Measurements from ENCODE around the gene TRIM50. TPM values are rescaled to one million over a fixed set of nuclear protein-coding genes. Genes with fewer than 3 reads are reported as not detected.
A peak's percentile ranks its signal among the peaks of the same experiment; 100 is the strongest.
"Not testable (repeated sequence)": the region's sequence is repeated elsewhere in the genome, so short reads cannot be mapped to it uniquely, and the experiment has no call there.

The TRIM50 gene
- total RNA-seq, 1 experiment from 2014 or later: not detected

DNA sequence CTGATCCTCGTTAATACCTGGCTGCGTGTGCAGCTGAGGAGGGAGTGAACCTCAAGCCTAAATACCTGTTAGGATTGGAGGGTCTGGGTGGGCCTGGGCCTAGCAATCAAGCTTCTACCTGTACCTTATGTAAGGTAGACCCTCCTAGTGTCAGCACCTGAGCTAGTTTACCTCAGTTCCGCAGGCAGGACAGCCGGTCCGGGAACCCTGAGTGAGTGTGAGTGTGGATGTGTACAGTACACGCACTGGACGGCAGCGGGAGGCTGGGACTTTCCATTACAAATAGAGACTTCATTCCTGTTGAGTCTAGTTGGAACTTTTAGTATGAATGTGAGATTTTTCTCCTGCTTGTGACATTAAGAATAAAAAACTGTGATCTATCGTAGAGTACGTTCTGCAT is 25.0 kb downstream of the TRIM50 start:
- CTCF ChIA-PET; H3K4me3 ChIP-seq (ENCODE audit: low read depth in 2 of 2, low read length in 2 of 2); H3K27me3 ChIP-seq (ENCODE audit: control insufficient read depth, insufficient read depth, low read length); H3K9me3 ChIP-seq (ENCODE audit: control insufficient read depth, insufficient read depth, low read depth, low read length); H3K36me3 ChIP-seq (ENCODE audit: control insufficient read depth, insufficient read depth, low read length); DNase-seq (ENCODE audit: low read depth, low spot score); POLR2A ChIA-PET; in situ Hi-C loops (cut with HindIII; ENCODE audit: low pct_unique_long_range_greater_than_20kb, low sequenced_read_pairs); H3K4me1 ChIP-seq (ENCODE audit: control insufficient read depth, insufficient read depth, low read length); BruUV-seq (replicated peaks); ATAC-seq; H3K27ac ChIP-seq (ENCODE audit: low read length); intact Hi-C loops (cut with micrococcal nuclease; ENCODE audit: unreplicated experiment): not testable (repeated sequence)

DNA sequence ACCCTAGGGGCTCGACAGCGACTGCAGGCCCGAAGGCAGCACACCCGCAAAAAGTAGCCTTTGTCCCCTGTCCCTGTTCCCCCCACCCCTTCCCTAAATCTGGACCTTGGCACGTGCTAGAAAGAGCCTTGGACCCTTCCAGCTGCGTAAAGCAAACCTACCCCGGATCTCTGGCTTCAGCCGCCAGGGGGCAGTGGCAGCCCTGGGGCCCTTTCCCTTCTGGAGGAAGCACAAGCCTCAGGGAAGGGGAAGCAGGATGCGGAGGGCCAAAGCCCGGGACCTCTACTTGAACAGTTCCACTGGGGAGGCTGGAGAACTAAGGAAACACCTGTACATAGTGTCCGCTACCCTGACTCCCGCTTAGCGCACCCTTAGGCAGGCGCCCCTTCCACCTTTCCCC is 26.8 kb downstream of the TRIM50 start:
- H3K27ac ChIP-seq (ENCODE audit: low read length); BruUV-seq (replicated peaks); H3K9me3 ChIP-seq (ENCODE audit: control insufficient read depth, insufficient read depth, low read depth, low read length); CTCF ChIA-PET; DNase-seq (ENCODE audit: low read depth, low spot score); H3K27me3 ChIP-seq (ENCODE audit: control insufficient read depth, insufficient read depth, low read length); in situ Hi-C loops (cut with HindIII; ENCODE audit: low pct_unique_long_range_greater_than_20kb, low sequenced_read_pairs); H3K4me1 ChIP-seq (ENCODE audit: control insufficient read depth, insufficient read depth, low read length); H3K4me3 ChIP-seq (ENCODE audit: low read depth in 2 of 2, low read length in 2 of 2); POLR2A ChIA-PET; H3K36me3 ChIP-seq (ENCODE audit: control insufficient read depth, insufficient read depth, low read length); intact Hi-C loops (cut with micrococcal nuclease; ENCODE audit: unreplicated experiment): not testable (repeated sequence)
- TF ChIP-seq, protein P1, sequence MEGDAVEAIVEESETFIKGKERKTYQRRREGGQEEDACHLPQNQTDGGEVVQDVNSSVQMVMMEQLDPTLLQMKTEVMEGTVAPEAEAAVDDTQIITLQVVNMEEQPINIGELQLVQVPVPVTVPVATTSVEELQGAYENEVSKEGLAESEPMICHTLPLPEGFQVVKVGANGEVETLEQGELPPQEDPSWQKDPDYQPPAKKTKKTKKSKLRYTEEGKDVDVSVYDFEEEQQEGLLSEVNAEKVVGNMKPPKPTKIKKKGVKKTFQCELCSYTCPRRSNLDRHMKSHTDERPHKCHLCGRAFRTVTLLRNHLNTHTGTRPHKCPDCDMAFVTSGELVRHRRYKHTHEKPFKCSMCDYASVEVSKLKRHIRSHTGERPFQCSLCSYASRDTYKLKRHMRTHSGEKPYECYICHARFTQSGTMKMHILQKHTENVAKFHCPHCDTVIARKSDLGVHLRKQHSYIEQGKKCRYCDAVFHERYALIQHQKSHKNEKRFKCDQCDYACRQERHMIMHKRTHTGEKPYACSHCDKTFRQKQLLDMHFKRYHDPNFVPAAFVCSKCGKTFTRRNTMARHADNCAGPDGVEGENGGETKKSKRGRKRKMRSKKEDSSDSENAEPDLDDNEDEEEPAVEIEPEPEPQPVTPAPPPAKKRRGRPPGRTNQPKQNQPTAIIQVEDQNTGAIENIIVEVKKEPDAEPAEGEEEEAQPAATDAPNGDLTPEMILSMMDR (IDR thresholded peaks at IDR 0.05): peak; percentile 68; the same call in 1 of the 2 replicates
- ATAC-seq: peak; percentile 82

DNA sequence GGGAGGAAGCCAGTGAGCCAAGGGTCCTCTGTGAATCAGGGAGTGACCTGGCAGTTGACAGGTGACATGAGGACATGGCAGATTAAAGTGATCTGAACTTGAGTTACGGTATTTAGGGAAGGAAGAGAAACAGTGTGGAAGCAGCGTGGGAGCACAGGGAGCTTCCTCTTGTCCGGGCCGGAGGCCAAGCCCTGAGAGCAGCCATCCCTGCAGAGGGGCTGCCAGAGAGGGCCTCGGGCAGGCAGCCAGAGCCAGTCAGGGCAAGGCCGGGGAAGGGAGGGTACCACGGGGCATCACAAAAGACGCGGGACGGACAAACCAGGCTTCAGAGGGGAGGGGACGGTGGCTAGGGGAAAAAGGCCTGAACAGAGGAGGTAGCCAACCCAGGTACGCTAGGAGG is 28.1 kb downstream of the TRIM50 start:
- in situ Hi-C loops (cut with HindIII; ENCODE audit: low pct_unique_long_range_greater_than_20kb, low sequenced_read_pairs); H3K36me3 ChIP-seq (ENCODE audit: control insufficient read depth, insufficient read depth, low read length); H3K9me3 ChIP-seq (ENCODE audit: control insufficient read depth, insufficient read depth, low read depth, low read length); POLR2A ChIA-PET; H3K4me1 ChIP-seq (ENCODE audit: control insufficient read depth, insufficient read depth, low read length); ATAC-seq; intact Hi-C loops (cut with micrococcal nuclease; ENCODE audit: unreplicated experiment); H3K27me3 ChIP-seq (ENCODE audit: control insufficient read depth, insufficient read depth, low read length); CTCF ChIA-PET; H3K4me3 ChIP-seq (ENCODE audit: low read depth in 2 of 2, low read length in 2 of 2); H3K27ac ChIP-seq (ENCODE audit: low read length); BruUV-seq (replicated peaks); DNase-seq (ENCODE audit: low read depth, low spot score): not testable (repeated sequence)

DNA sequence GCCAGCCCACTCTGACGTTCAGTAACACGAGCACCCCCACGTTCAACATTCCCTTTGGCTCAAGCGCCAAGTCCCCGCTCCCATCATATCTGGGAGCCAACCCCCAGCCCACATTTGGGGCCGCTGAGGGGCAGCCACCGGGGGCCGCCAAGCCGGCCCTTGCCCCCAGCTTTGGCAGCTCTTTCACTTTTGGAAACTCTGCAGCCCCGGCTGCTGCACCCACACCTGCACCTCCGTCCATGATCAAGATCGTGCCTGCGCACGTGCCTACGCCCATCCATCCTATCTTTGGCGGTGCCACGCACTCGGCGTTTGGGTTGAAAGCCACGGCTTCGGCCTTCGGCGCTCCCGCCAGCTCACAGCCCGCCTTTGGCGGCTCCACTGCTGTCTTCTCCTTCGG is 30.2 kb downstream of the TRIM50 start:
- H3K27me3 ChIP-seq (ENCODE audit: control insufficient read depth, insufficient read depth, low read length); H3K9me3 ChIP-seq (ENCODE audit: control insufficient read depth, insufficient read depth, low read depth, low read length); CTCF ChIA-PET; BruUV-seq (replicated peaks); POLR2A ChIA-PET; H3K4me1 ChIP-seq (ENCODE audit: control insufficient read depth, insufficient read depth, low read length); in situ Hi-C loops (cut with HindIII; ENCODE audit: low pct_unique_long_range_greater_than_20kb, low sequenced_read_pairs); H3K4me3 ChIP-seq (ENCODE audit: low read depth in 2 of 2, low read length in 2 of 2); DNase-seq (ENCODE audit: low read depth, low spot score); ATAC-seq; H3K36me3 ChIP-seq (ENCODE audit: control insufficient read depth, insufficient read depth, low read length); intact Hi-C loops (cut with micrococcal nuclease; ENCODE audit: unreplicated experiment); H3K27ac ChIP-seq (ENCODE audit: low read length): not testable (repeated sequence)

DNA sequence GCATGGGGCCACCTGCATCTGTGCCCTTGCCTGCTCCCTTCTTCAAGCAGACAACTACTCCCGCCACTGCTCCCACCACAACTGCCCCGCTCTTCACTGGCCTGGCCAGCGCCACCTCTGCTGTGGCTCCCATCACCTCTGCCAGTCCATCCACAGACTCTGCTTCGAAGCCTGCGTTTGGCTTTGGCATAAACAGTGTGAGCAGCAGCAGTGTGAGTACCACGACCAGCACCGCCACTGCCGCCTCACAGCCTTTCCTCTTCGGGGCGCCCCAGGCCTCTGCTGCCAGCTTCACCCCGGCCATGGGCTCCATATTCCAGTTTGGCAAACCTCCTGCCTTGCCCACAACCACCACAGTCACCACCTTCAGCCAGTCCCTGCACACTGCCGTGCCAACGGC is 30.6 kb downstream of the TRIM50 start:
- POLR2A ChIA-PET; H3K9me3 ChIP-seq (ENCODE audit: control insufficient read depth, insufficient read depth, low read depth, low read length); BruUV-seq (replicated peaks); intact Hi-C loops (cut with micrococcal nuclease; ENCODE audit: unreplicated experiment); H3K4me3 ChIP-seq (ENCODE audit: low read depth in 2 of 2, low read length in 2 of 2); in situ Hi-C loops (cut with HindIII; ENCODE audit: low pct_unique_long_range_greater_than_20kb, low sequenced_read_pairs); H3K27me3 ChIP-seq (ENCODE audit: control insufficient read depth, insufficient read depth, low read length); CTCF ChIA-PET; H3K4me1 ChIP-seq (ENCODE audit: control insufficient read depth, insufficient read depth, low read length); ATAC-seq; H3K36me3 ChIP-seq (ENCODE audit: control insufficient read depth, insufficient read depth, low read length); DNase-seq (ENCODE audit: low read depth, low spot score); H3K27ac ChIP-seq (ENCODE audit: low read length): not testable (repeated sequence)

DNA sequence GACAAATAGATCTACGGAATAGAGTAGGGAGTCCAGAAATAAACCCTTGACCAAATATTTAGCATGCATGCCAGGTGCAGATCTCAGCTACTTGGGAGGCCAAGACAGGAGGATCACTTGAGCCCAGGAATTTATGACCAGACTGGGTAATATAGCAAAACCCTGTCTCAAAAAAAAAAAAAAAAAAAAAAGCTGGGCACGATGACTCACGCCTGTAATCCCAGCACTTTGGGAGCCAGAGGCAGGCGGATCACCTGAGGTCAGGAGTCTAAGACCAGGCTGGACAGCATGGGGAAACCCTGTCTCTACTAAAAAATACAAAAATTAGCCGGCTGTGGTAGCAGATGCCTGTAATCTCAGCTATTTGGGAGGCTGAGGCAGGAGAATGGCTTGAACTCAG is 50.7 kb downstream of the TRIM50 start:
- intact Hi-C loops (cut with micrococcal nuclease; ENCODE audit: unreplicated experiment); H3K4me3 ChIP-seq (ENCODE audit: low read depth in 2 of 2, low read length in 2 of 2); H3K27me3 ChIP-seq (ENCODE audit: control insufficient read depth, insufficient read depth, low read length); H3K9me3 ChIP-seq (ENCODE audit: control insufficient read depth, insufficient read depth, low read depth, low read length); H3K27ac ChIP-seq (ENCODE audit: low read length); H3K4me1 ChIP-seq (ENCODE audit: control insufficient read depth, insufficient read depth, low read length); in situ Hi-C loops (cut with HindIII; ENCODE audit: low pct_unique_long_range_greater_than_20kb, low sequenced_read_pairs); BruUV-seq (replicated peaks); ATAC-seq; DNase-seq (ENCODE audit: low read depth, low spot score); POLR2A ChIA-PET; CTCF ChIA-PET; H3K36me3 ChIP-seq (ENCODE audit: control insufficient read depth, insufficient read depth, low read length): not testable (repeated sequence)

DNA sequence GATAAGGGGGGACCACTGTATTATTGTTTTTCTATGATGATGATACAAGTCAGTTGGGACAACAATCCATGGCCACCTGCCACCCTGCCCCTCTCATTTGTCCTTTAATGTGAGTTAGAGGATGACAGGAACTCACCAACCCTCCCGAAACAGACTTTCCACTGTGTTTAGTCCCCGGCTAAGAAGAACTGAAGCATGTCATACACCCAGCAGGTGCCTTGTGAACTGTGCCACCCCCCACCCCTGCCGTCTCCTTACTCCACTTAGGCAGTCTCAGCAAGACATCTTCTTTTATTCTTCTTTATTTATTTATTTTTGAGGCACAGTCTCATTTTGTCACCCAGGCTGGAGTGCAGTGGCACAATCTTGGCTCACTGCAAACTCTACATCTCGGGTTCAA is 60.1 kb downstream of the TRIM50 start:
- H3K4me1 ChIP-seq (ENCODE audit: control insufficient read depth, insufficient read depth, low read length); in situ Hi-C loops (cut with HindIII; ENCODE audit: low pct_unique_long_range_greater_than_20kb, low sequenced_read_pairs); intact Hi-C loops (cut with micrococcal nuclease; ENCODE audit: unreplicated experiment); POLR2A ChIA-PET; DNase-seq (ENCODE audit: low read depth, low spot score); H3K4me3 ChIP-seq (ENCODE audit: low read depth in 2 of 2, low read length in 2 of 2); H3K36me3 ChIP-seq (ENCODE audit: control insufficient read depth, insufficient read depth, low read length); CTCF ChIA-PET; ATAC-seq; H3K9me3 ChIP-seq (ENCODE audit: control insufficient read depth, insufficient read depth, low read depth, low read length); H3K27me3 ChIP-seq (ENCODE audit: control insufficient read depth, insufficient read depth, low read length); H3K27ac ChIP-seq (ENCODE audit: low read length); BruUV-seq (replicated peaks): not testable (repeated sequence)
